ENCODE data around the gene EREG. TPM values are rescaled to one million over a fixed set of nuclear protein-coding genes. Genes with fewer than 3 reads are reported as not detected.

EREG gene
- total RNA-seq, 4 donors from 2014 or later: 0.07 TPM; not detected in 3

Other genes starting within 250 kb of the EREG start
- 10 to 100 TPM in 2 of 4 donors, 1 to 10 TPM in 2; 2.4 to 32.5 (median 12.9) TPM for gene MTHFD2L, start 207.0 kb upstream of the EREG start, total RNA-seq
- under 1 TPM in 2 of 4 donors, not detected in 2; 0.26 to 0.61 TPM for gene EPGN, start 56.7 kb upstream of the EREG start, total RNA-seq
- gene AREG, start 80.0 kb downstream of the EREG start, total RNA-seq: under 1 TPM in 2 of 4 donors, not detected in 2; 0.26 to 0.28 TPM

Measured in uterus (tissue), 4 donors.